Neural cell (in vitro differentiated cells): ENCODE results near the gene CLIC1. TPM values are rescaled to one million over a fixed set of nuclear protein-coding genes. Genes with fewer than 3 reads are reported as not detected.

ENCODE experiments used
- H2AFZ ChIP-seq: fragments of 200-600, 300-800 bp; sonication (generic), shearing (Covaris generic); 2 replicates; pipeline ENCODE4 v1.6.0; 2014; ENCODE audit warnings: low read depth, mild to moderate bottlenecking, antibody characterized with exemption, low read length, moderate library complexity
- H3F3A ChIP-seq: fragments of 200-600 bp; shearing (Covaris generic); 2 replicates; pipeline ENCODE4 v1.6.1; 2016; ENCODE audit warnings: mild to moderate bottlenecking, moderate library complexity, mixed read lengths, antibody characterized with exemption, low read length; ENCODE audit not compliant: insufficient read depth, poor library complexity, severe bottlenecking
- H3K27ac ChIP-seq: fragments of 200-600, 300-800 bp; sonication (generic), shearing (Covaris generic); 2 replicates; pipeline ENCODE4 v1.5.1; 2014; ENCODE audit warnings: mild to moderate bottlenecking, low read length, moderate library complexity
- H3K27me3 ChIP-seq: fragments of 300-800, 200-600 bp; sonication (generic), shearing (Covaris generic); 2 replicates; pipeline ENCODE4 v1.6.0; 2014; ENCODE audit warnings: mild to moderate bottlenecking, low read depth, low read length, moderate library complexity; ENCODE audit not compliant: insufficient read depth
- H3K36me3 ChIP-seq: fragments of 300-800, 200-600 bp; sonication (generic), shearing (Covaris generic); 2 replicates; pipeline ENCODE4 v1.5.1; 2014; ENCODE audit warnings: mild to moderate bottlenecking, antibody characterized with exemption, low read length, moderate library complexity; ENCODE audit not compliant: insufficient read depth
- H3K4me2 ChIP-seq: fragments of 300-800, 200-600 bp; sonication (generic), shearing (Covaris generic); 2 replicates; pipeline ENCODE4 v1.6.0; 2014; ENCODE audit warnings: mild to moderate bottlenecking, low read length
- H3K4me3 ChIP-seq: fragments of 300-800, 200-600 bp; sonication (generic), shearing (Covaris generic); 2 replicates; pipeline ENCODE4 v1.5.1; 2014; ENCODE audit warnings: mild to moderate bottlenecking, low read length, moderate library complexity
- H3K79me2 ChIP-seq: fragments of 200-600 bp; shearing (Covaris generic); replicated peaks from 2 replicates; pipeline ENCODE4 v1.6.0; 2014; ENCODE audit warnings: mild to moderate bottlenecking, low read length, moderate library complexity; ENCODE audit not compliant: insufficient read depth
- H3K9ac ChIP-seq: fragments of 300-800, 200-600 bp; sonication (generic), shearing (Covaris generic); 2 replicates; pipeline ENCODE4 v1.6.1; 2016; ENCODE audit warnings: mild to moderate bottlenecking, low read length, mixed read lengths
- H3K9me2 ChIP-seq: fragments of 200-600 bp; shearing (Covaris generic); 2 replicates; pipeline ENCODE4 v1.6.1; 2016; ENCODE audit warnings: mild to moderate bottlenecking, low read length, mixed read lengths; ENCODE audit not compliant: insufficient read depth
- H3K9me3 ChIP-seq: fragments of 200-600, 300-800 bp; sonication (generic), shearing (Covaris generic); 2 replicates; pipeline ENCODE4 v1.6.1; 2016; ENCODE audit warnings: mild to moderate bottlenecking, mixed run types, low read length, moderate library complexity, mixed read lengths
- H4K20me1 ChIP-seq: fragments of 200-600 bp; shearing (Covaris generic); 2 replicates; pipeline ENCODE4 v1.6.1; 2016; ENCODE audit warnings: mild to moderate bottlenecking, mixed run types; ENCODE audit not compliant: insufficient read depth
- CTCF ChIP-seq: fragments of 450-650 bp; IDR thresholded peaks from 2 replicates; pipeline ENCODE4 v1.5.1; 2014; ENCODE audit warnings: antibody characterized with exemption, mild to moderate bottlenecking, moderate library complexity; ENCODE audit not compliant: poor library complexity, severe bottlenecking
- EP300 ChIP-seq: fragments of 450-650 bp; conservative IDR thresholded peaks from 2 replicates; pipeline ENCODE4 v1.6.1; 2014; ENCODE audit warnings: antibody characterized with exemption, mild to moderate bottlenecking, moderate library complexity; ENCODE audit not compliant: poor library complexity, severe bottlenecking
- EZH2 ChIP-seq: fragments of 200-600, 300-800 bp; shearing (Covaris generic), sonication (generic); IDR thresholded peaks from 2 replicates; pipeline ENCODE4 v1.6.1; 2014; ENCODE audit warnings: antibody characterized with exemption, low read length, borderline replicate concordance, mild to moderate bottlenecking; ENCODE audit not compliant: insufficient read depth, poor library complexity, severe bottlenecking
- MXI1 ChIP-seq: fragments of 450-650 bp; conservative IDR thresholded peaks from 2 replicates; pipeline ENCODE4 v1.6.1; 2014; ENCODE audit warnings: antibody characterized with exemption, mild to moderate bottlenecking; ENCODE audit not compliant: poor library complexity, severe bottlenecking
- POLR2AphosphoS5 ChIP-seq: IDR thresholded peaks from 2 replicates; pipeline ENCODE4 v1.6.1; 2012
- RAD21 ChIP-seq: fragments of 450-650 bp; conservative IDR thresholded peaks from 2 replicates; pipeline ENCODE4 v1.6.1; 2014; ENCODE audit warnings: antibody characterized with exemption, mild to moderate bottlenecking, moderate library complexity
- REST ChIP-seq: IDR thresholded peaks from 2 replicates; pipeline ENCODE4 v1.6.1; 2012; ENCODE audit warnings: borderline replicate concordance
- SMC3 ChIP-seq: fragments of 450-650 bp; conservative IDR thresholded peaks from 2 replicates; pipeline ENCODE4 v1.6.1; 2014; ENCODE audit warnings: antibody characterized with exemption, mild to moderate bottlenecking, moderate library complexity; ENCODE audit not compliant: poor library complexity
- TAF1 ChIP-seq: IDR thresholded peaks from 2 replicates; pipeline ENCODE4 v1.6.1; 2012; ENCODE audit warnings: low read depth
- polyA plus RNA-seq: library from polyadenylated mRNA; depleted of rRNA; stranded (reverse); fragments of >200 nt; gene quantifications from 2 replicates; pipeline ENCODE4 v1.2.3, GENCODE V29; 2014

The CLIC1 gene
- polyA plus RNA-seq, 1 donor from 2014 or later: 5.5 TPM

- H3K4me3 ChIP-seq: no peak overlapping the region
- H2AFZ ChIP-seq: no peak overlapping the region
- no peak overlapping the region for H3K27ac ChIP-seq
- H3K4me2 ChIP-seq: no peak overlapping the region
- no peaks in the 10 kb centered on the region for H3K79me2 ChIP-seq
- no peaks in the 10 kb centered on the region for H3K9me2 ChIP-seq
- no peaks in the 10 kb centered on the region for H3K9me3 ChIP-seq
- H4K20me1 ChIP-seq: no peaks in the 10 kb centered on the region
- H3F3A ChIP-seq: no peaks in the 10 kb centered on the region
- H3K27me3 ChIP-seq: no peaks in the 10 kb centered on the region
- TF ChIP-seq EP300 (no peak), RAD21 (no peak), MXI1 (no peak), SMC3 (no peak), TAF1 (no peak), CTCF (no peak), REST (no peak), POLR2AphosphoS5 (no peak), EZH2 (no peak)
- no peak overlapping the region for H3K9ac ChIP-seq
- no peaks in the 10 kb centered on the region for H3K36me3 ChIP-seq
Observed at GRCh38 chr6:31749301-31750036, 13.1 kb upstream of the CLIC1 start.

GRCh38 chr6:31744422-31744821 lies 8.1 kb upstream of the CLIC1 start:
- TF ChIP-seq EP300 (no peak), CTCF (no peak), RAD21 (no peak), SMC3 (no peak), POLR2AphosphoS5 (no peak), EZH2 (no peak), TAF1 (no peak), MXI1 (no peak), REST (no peak)
- Histone ChIP-seq H3K9me3 (no peaks in the 10 kb centered on the region), H3K9me2 (no peaks in the 10 kb centered on the region), H2AFZ (no peak overlapping the region), H3K36me3 (no peaks in the 10 kb centered on the region), H3K79me2 (no peaks in the 10 kb centered on the region), H4K20me1 (no peaks in the 10 kb centered on the region), H3F3A (no peaks in the 10 kb centered on the region), H3K27me3 (no peaks in the 10 kb centered on the region), H3K4me3 (no peak overlapping the region), H3K9ac (no peak overlapping the region), H3K4me2 (no peak overlapping the region), H3K27ac (no peak overlapping the region)
